WERI-Rb-1 (cell line): ENCODE data around the gene C6orf136.

Experiments
- DNase-seq: peaks from one replicate; pipeline ENCODE4 v3.0.0-alpha.2; 2020
- H3K27ac ChIP-seq: fragments of 250-450 bp; sonication (Bioruptor Pico); 2 replicates; pipeline ENCODE4 v1.5.1; 2020; ENCODE audit warnings: mild to moderate bottlenecking, moderate library complexity
- H3K27me3 ChIP-seq: fragments of 250-450 bp; sonication (Bioruptor Pico); 2 replicates; pipeline ENCODE4 v1.5.1; 2021; ENCODE audit warnings: mild to moderate bottlenecking, low read depth, moderate library complexity; ENCODE audit not compliant: insufficient read depth, severe bottlenecking
- H3K36me3 ChIP-seq: fragments of 250-450 bp; sonication (Bioruptor Pico); 2 replicates; pipeline ENCODE4 v1.5.1; 2020; ENCODE audit warnings: mild to moderate bottlenecking, moderate library complexity
- H3K4me3 ChIP-seq: 2 replicates; pipeline ENCODE4 v1.5.1; 2011; ENCODE audit warnings: low read depth, mild to moderate bottlenecking, control low read depth, low read length
- H3K9me3 ChIP-seq: fragments of 250-450 bp; sonication (Bioruptor Pico); 2 replicates; pipeline ENCODE4 v1.5.1; 2021; ENCODE audit warnings: mild to moderate bottlenecking, moderate library complexity; ENCODE audit not compliant: severe bottlenecking
- TF ChIP-seq, protein P1 (sequence below): IDR thresholded peaks from 2 replicates; pipeline ENCODE4 v1.5.1; 2011; ENCODE audit warnings: low read depth, mild to moderate bottlenecking, control low read depth, inconsistent platforms, low read length

Gene C6orf136

DNA sequence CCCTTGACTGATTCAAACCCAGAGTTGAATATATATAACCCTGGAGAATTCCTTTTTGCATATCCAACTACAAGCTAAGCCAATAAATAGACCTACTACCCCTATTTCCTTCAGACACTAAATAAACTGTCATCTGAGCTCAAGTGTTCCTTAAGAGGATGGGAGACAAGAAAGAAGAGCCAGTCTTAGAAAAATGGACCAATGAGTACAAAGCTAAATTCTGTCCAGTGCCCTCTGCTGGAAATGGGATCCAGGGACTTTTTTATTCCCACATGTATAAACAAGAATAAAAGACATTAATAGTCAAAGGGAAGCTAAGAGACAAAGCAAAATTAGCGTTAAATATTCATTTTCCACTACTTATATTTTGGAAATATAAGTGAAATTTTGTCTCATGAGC lies 34.7 kb upstream of the C6orf136 start:
- TF ChIP-seq, protein P1, sequence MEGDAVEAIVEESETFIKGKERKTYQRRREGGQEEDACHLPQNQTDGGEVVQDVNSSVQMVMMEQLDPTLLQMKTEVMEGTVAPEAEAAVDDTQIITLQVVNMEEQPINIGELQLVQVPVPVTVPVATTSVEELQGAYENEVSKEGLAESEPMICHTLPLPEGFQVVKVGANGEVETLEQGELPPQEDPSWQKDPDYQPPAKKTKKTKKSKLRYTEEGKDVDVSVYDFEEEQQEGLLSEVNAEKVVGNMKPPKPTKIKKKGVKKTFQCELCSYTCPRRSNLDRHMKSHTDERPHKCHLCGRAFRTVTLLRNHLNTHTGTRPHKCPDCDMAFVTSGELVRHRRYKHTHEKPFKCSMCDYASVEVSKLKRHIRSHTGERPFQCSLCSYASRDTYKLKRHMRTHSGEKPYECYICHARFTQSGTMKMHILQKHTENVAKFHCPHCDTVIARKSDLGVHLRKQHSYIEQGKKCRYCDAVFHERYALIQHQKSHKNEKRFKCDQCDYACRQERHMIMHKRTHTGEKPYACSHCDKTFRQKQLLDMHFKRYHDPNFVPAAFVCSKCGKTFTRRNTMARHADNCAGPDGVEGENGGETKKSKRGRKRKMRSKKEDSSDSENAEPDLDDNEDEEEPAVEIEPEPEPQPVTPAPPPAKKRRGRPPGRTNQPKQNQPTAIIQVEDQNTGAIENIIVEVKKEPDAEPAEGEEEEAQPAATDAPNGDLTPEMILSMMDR: peak; percentile 30
- Histone ChIP-seq H3K4me3 (no peak overlapping the region), H3K36me3 (peaks cover 77% of the 10 kb centered on the region), H3K9me3 (no peaks in the 10 kb centered on the region), H3K27me3 (no peaks in the 10 kb centered on the region), H3K27ac (no peak overlapping the region)
- no peak for DNase-seq

DNA sequence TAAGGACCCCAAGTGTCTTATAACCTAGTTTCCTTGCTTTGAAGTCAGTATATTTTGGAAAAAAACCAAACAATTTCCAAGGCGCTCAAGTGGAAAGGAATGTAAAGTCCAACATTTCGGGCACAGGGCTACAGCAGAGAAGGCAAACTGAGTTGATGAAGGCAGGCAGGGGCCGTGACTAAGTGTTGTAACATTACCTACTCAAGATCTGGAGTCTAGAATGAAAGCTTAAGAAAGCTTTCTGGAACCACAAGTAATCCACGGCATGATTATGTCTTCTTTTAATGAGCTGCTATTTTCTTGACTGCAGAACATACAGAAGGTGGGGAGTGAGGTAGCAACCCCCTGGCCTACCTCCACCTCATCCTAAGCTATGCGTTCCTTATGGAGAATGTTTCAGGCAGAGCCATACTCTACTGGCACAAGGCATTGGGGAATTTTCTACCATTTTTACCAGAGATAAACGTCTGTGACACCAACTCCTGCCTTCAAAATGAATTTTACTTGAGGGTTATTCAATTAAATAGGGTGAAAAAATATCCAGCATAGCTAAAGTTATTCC lies 34.2 kb upstream of the C6orf136 start:
- Histone ChIP-seq H3K9me3 (no peaks in the 10 kb centered on the region), H3K36me3 (peaks cover 71% of the 10 kb centered on the region), H3K27ac (no peak overlapping the region), H3K27me3 (no peaks in the 10 kb centered on the region), H3K4me3 (no peak overlapping the region)
- TF ChIP-seq, protein P1: no peak
- no peak for DNase-seq

DNA sequence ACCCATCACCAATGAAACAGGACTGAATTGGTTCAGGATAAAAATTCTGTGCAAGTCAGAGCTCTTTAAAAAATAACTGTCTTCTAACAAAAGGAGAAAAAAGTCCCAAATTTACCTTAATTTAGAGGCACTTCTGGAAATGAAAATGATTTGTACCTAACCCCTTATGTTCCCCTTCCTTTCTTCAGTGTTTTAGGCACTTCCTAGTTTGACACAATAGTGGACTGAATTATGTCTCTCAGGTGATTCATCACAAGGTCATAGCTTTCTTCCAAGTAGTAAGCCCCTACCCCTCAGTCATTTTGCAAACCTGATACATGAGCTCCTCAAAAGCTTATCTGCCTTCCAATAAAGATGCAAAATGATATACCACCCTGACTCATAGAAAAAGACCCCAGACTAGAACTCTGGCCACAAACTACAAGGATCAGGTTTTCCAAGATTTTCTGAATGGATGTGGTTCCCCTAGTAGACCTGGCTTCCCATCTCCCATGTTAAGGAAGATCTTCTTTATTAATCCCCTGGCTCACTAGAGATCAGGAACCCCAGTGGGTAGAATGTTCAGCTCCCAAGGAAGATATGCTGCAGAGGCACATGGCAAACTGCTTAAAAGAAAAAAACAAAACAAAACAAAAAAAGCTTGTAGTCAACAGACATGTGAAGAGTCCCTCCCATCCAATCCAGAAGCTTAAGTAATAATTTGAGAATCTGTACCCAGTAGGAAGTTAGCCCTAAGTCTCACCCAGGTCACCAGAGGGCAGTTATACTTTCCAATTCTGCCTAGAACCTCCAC lies 33.5 kb upstream of the C6orf136 start:
- TF ChIP-seq, protein P1: no peak
- Histone ChIP-seq H3K36me3 (peaks cover 64% of the 10 kb centered on the region), H3K9me3 (no peaks in the 10 kb centered on the region), H3K4me3 (no peak overlapping the region), H3K27me3 (no peaks in the 10 kb centered on the region), H3K27ac (peak overlapping the region; percentile 98)
- no peak for DNase-seq

DNA sequence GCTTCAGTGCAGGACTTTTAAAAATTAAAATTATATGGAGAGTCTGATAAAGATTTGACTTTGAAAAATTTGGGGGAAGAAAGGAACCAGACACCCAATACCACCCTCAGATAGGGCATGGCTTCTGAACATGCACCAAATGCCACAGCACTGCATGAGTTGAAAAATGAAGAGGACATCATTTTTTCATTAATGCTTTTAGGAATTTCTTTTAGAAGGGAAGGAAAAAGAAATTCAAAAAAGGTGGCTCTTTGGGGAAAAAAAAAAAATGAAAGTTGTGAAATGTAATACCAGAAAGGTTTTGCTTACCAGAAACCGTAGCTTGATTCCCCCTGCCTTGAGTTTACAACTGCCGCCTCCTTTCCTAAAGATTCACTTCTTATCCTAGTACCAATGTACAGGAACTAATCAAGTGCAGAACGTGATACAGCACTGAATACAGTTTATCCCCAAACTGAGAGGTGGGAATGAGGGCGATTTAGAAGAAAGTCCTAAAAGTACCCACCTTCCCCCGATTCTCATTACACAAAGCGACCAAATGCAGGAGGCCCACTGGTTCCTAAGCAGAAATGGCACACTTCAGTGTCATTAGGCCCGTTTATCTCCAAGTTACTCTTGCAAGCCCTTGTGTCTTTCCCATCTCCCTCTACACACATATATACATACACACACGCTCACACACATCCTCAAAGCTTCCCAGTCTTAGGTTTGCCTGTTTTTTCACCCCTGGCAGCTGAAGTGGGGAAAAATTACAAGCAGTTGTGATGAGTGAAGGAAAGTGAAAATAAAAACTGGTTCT lies 32.7 kb upstream of the C6orf136 start:
- Histone ChIP-seq H3K27me3 (no peaks in the 10 kb centered on the region), H3K4me3 (peak overlapping the region; percentile 78), H3K9me3 (no peaks in the 10 kb centered on the region), H3K27ac (peak overlapping the region; percentile 98), H3K36me3 (peaks cover 59% of the 10 kb centered on the region)
- no peak for DNase-seq
- TF ChIP-seq, protein P1: no peak

DNA sequence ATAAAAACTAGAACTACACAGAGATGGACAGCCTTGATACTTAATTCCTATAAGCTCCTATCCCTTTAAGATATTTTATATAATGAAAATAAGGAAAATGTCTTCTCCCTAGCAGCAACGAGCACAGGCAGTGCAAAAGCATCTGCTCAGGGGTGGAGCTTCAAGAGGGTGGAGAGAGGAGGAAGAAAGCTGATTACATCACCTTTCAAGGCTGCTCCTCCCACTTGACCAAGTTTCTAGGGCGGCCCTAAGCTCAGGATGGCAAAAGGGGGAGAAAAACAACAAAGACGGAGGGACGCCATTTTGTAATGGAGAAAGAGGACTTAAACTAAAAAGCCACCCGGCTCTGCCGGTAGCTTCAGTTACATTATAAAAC lies 32.1 kb upstream of the C6orf136 start:
- Histone ChIP-seq H3K4me3 (peak overlapping the region; percentile 78), H3K9me3 (no peaks in the 10 kb centered on the region), H3K27me3 (no peaks in the 10 kb centered on the region), H3K36me3 (peaks cover 59% of the 10 kb centered on the region), H3K27ac (peak overlapping the region; percentile 98)
- DNase-seq: peak; percentile 97
- TF ChIP-seq, protein P1: no peak
